SK-N-SH (cell line): ENCODE data around the gene TSSK6. TPM values are rescaled to one million over a fixed set of nuclear protein-coding genes. Genes with fewer than 3 reads are reported as not detected.

ENCODE experiments used
- CTCF ChIA-PET: fragments of 300-600, 350-600 bp; formaldehyde crosslinking; extraction: SDS; loops from one replicate; lab custom pipeline; 2021; lab: Yijun Ruan, JAX
- POLR2A ChIA-PET: fragments of 350-600 bp; sonication (Branson Sonifier 250); formaldehyde crosslinking; extraction: SDS; loops from one replicate; lab custom pipeline; 2020; ENCODE audit warnings: antibody characterized with exemption, inconsistent platforms; lab: Yijun Ruan, JAX
- DNase-seq: peaks from one replicate; pipeline ENCODE4 v3.0.0; 2012
- H2AFZ ChIP-seq: fragments of 200-600 bp; sonication (generic); 2 replicates; pipeline ENCODE4 v1.8.1; 2016; ENCODE audit warnings: antibody characterized with exemption, mild to moderate bottlenecking, low read depth
- H3F3A ChIP-seq: fragments of 200-600 bp; sonication (generic); replicated peaks from 2 replicates; pipeline ENCODE3; 2016; ENCODE audit warnings: antibody characterized with exemption, mild to moderate bottlenecking; ENCODE audit not compliant: insufficient read depth
- H3K27ac ChIP-seq, 2 experiments: fragments of 200-500 bp in 1 of 2; fragments of 200-600 bp in 1 of 2; sonication (Bioruptor generic) in 1 of 2; sonication (generic), shearing (Covaris generic) in 1 of 2; 2 replicates each; pipeline versions ENCODE4 v1.5.1 to v1.6.1; 2014 to 2016; ENCODE audit warnings: low read depth in 2 of 2, inconsistent platforms in 1 of 2, low read length in 1 of 2, mild to moderate bottlenecking in 1 of 2, mixed read lengths in 1 of 2
- H3K27me3 ChIP-seq: fragments of 200-600 bp; sonication (generic), shearing (Covaris generic); 2 replicates; pipeline ENCODE4 v1.6.1; 2016; ENCODE audit warnings: mixed run types; ENCODE audit not compliant: insufficient read depth
- H3K36me3 ChIP-seq, 2 experiments: fragments of 200-500 bp in 1 of 2; fragments of 200-600 bp in 1 of 2; sonication (Bioruptor generic) in 1 of 2; sonication (generic) in 1 of 2; replicated peaks in 1 of 2; 2 replicates each; pipeline versions ENCODE3 to v1.5.1; 2014 to 2016; ENCODE audit warnings: low read length in 1 of 2, mild to moderate bottlenecking in 1 of 2; ENCODE audit not compliant: insufficient read depth in 2 of 2, control insufficient read depth in 1 of 2
- H3K4me1 ChIP-seq, 2 experiments: fragments of 200-500 bp in 1 of 2; fragments of 200-600 bp in 1 of 2; sonication (Bioruptor generic) in 1 of 2; sonication (generic), shearing (Covaris generic) in 1 of 2; 2 replicates each; pipeline versions ENCODE4 v1.5.1 to v1.6.1; 2014 to 2016; ENCODE audit warnings: low read depth in 1 of 2, low read length in 1 of 2, mixed run types in 1 of 2; ENCODE audit not compliant: insufficient read depth in 2 of 2, control insufficient read depth in 1 of 2
- H3K4me2 ChIP-seq: fragments of 200-600 bp; sonication (generic), shearing (Covaris generic); 2 replicates; pipeline ENCODE4 v1.6.1; 2017; ENCODE audit warnings: mixed run types
- H3K4me3 ChIP-seq, 2 experiments: fragments of 200-500 bp in 1 of 2; fragments of 200-600 bp in 1 of 2; sonication (Bioruptor generic) in 1 of 2; sonication (generic), shearing (Covaris generic) in 1 of 2; 2 replicates each; pipeline versions ENCODE4 v1.5.1 to v1.8.1; 2014 to 2016; ENCODE audit warnings: low read depth in 2 of 2, inconsistent platforms in 1 of 2, low read length in 1 of 2, mild to moderate bottlenecking in 1 of 2, mixed read lengths in 1 of 2, moderate library complexity in 1 of 2
- H3K79me2 ChIP-seq: fragments of 200-600 bp; sonication (generic); 2 replicates; pipeline ENCODE4 v1.8.1; 2017; ENCODE audit warnings: mild to moderate bottlenecking; ENCODE audit not compliant: insufficient read depth
- H3K9ac ChIP-seq: fragments of 200-600 bp; sonication (generic); 2 replicates; pipeline ENCODE4 v1.6.1; 2017; ENCODE audit warnings: mixed run types
- H3K9me2 ChIP-seq: fragments of 200-600 bp; sonication (generic); 2 replicates; pipeline ENCODE4 v1.6.1; 2017; ENCODE audit warnings: mixed run types
- H3K9me3 ChIP-seq: fragments of 200-600 bp; sonication (generic); 2 replicates; pipeline ENCODE4 v1.6.1; 2017; ENCODE audit warnings: mixed run types, mild to moderate bottlenecking, moderate library complexity
- H4K20me1 ChIP-seq: fragments of 200-600 bp; sonication (generic); 2 replicates; pipeline ENCODE4 v1.6.1; 2017; ENCODE audit warnings: mild to moderate bottlenecking, mixed run types; ENCODE audit not compliant: insufficient read depth
- ELF1 ChIP-seq: IDR thresholded peaks from 2 replicates; pipeline ENCODE4 v1.4.0; 2012
- EP300 ChIP-seq, 2 experiments: IDR thresholded peaks; 2 replicates each; pipeline versions ENCODE4 v1.4.0 to v1.6.1; 2012; ENCODE audit warnings: borderline replicate concordance in 1 of 2, low read depth in 1 of 2, low read length in 1 of 2
- EZH2phosphoT487 ChIP-seq: fragments of 200-600 bp; sonication (generic); IDR thresholded peaks from 2 replicates; pipeline ENCODE4 v1.6.1; 2017; ENCODE audit warnings: low read depth, mixed run types, mild to moderate bottlenecking, antibody characterized with exemption, moderate library complexity, borderline replicate concordance
- FOSL2 ChIP-seq: IDR thresholded peaks from 2 replicates; pipeline ENCODE4 v1.4.0; 2012; ENCODE audit warnings: low read depth, mild to moderate bottlenecking, moderate library complexity, borderline replicate concordance
- FOXM1 ChIP-seq: IDR thresholded peaks from 2 replicates; pipeline ENCODE4 v1.4.0; 2012; ENCODE audit warnings: low read depth, mild to moderate bottlenecking
- GABPA ChIP-seq: IDR thresholded peaks from 2 replicates; pipeline ENCODE4 v1.4.0; 2012; ENCODE audit warnings: low read depth, mild to moderate bottlenecking
- JUND ChIP-seq: IDR thresholded peaks from 2 replicates; pipeline ENCODE4 v1.4.0; 2012
- MAX ChIP-seq: IDR thresholded peaks from 2 replicates; pipeline ENCODE4 v1.4.0; 2012; ENCODE audit warnings: low read depth
- MXI1 ChIP-seq: IDR thresholded peaks from 2 replicates; pipeline ENCODE4 v1.6.1; 2012; ENCODE audit warnings: mild to moderate bottlenecking, low read depth, low read length, improper control_type of control experiment
- PBX3 ChIP-seq: IDR thresholded peaks from 2 replicates; pipeline ENCODE4; 2012
- POLR2AphosphoS5 ChIP-seq: IDR thresholded peaks from 2 replicates; pipeline ENCODE4 v1.6.1; 2012; ENCODE audit warnings: low read depth, low read length
- RAD21 ChIP-seq: IDR thresholded peaks from 2 replicates; pipeline ENCODE4 v1.6.1; 2012; ENCODE audit warnings: mild to moderate bottlenecking, low read length
- RCOR1 ChIP-seq: fragments of 150-350 bp; IDR thresholded peaks from 2 replicates; pipeline ENCODE4 v1.6.1; 2017; ENCODE audit warnings: antibody characterized with exemption, low read length
- REST ChIP-seq: IDR thresholded peaks from 2 replicates; pipeline ENCODE4 v1.6.1; 2012; ENCODE audit warnings: mild to moderate bottlenecking, low read depth, low read length, moderate library complexity
- RXRA ChIP-seq: IDR thresholded peaks from 2 replicates; pipeline ENCODE4 v1.4.0; 2012; ENCODE audit warnings: low read depth, mild to moderate bottlenecking, borderline replicate concordance
- SIN3A ChIP-seq: IDR thresholded peaks from 2 replicates; pipeline ENCODE4 v1.6.1; 2012; ENCODE audit warnings: low read depth, mild to moderate bottlenecking, low read length, moderate library complexity, borderline replicate concordance
- SMC3 ChIP-seq: IDR thresholded peaks from 2 replicates; pipeline ENCODE4 v1.6.1; 2012; ENCODE audit warnings: low read depth, low read length, improper control_type of control experiment
- TEAD4 ChIP-seq: IDR thresholded peaks from 2 replicates; pipeline ENCODE4 v1.4.0; 2012; ENCODE audit warnings: mild to moderate bottlenecking, borderline replicate concordance; ENCODE audit not compliant: insufficient read depth
- USF1 ChIP-seq: IDR thresholded peaks from 2 replicates; pipeline ENCODE4 v1.4.0; 2012; ENCODE audit warnings: low read depth, borderline replicate concordance
- YY1 ChIP-seq: IDR thresholded peaks from 2 replicates; pipeline ENCODE4 v1.4.0; 2012; ENCODE audit warnings: low read depth, mild to moderate bottlenecking
- WGBS: methylation state at CpG from one replicate; pipeline ENCODE4 v1.1.6; 2017; ENCODE audit warnings: low lambda C conversion rate; 5-methylcytosine and 5-hydroxymethylcytosine counted together
- polyA plus RNA-seq, 3 experiments: library from polyadenylated mRNA; depleted of rRNA; stranded (reverse); fragments of >200 nt; gene quantifications; 2 replicates each; pipeline ENCODE4 v1.2.3, GENCODE V29; 2012
- TF ChIP-seq, protein P1 (sequence below): IDR thresholded peaks from 2 replicates; pipeline ENCODE4 v1.4.0; 2012; ENCODE audit warnings: low read depth, borderline replicate concordance

Gene TSSK6
- polyA plus RNA-seq, 1 of the 3 experiments (the other 2 are of a cell fraction), result 3.1 TPM

DNA sequence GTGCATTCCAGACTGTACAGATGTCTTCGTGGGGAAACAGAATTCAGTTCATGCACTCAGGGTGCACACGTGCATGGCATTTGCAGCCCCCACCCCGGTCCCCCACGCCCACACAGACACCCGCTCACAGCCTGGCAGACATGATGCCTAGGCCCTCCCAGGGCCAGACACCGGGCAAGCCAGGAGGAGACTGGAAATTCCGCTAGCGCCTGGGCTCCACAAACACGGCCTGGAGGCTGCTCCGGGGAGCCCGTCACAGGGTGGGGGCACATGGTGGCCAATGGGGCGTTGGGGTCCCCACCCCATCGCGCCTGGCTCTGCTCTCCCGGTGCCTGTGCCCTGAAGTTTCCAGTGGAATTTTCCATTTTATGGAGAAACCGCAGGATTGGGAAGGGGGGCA, 26.3 kb upstream of the TSSK6 start (continued):
- TF ChIP-seq RAD21 (no peak), PBX3 (no peak)

DNA sequence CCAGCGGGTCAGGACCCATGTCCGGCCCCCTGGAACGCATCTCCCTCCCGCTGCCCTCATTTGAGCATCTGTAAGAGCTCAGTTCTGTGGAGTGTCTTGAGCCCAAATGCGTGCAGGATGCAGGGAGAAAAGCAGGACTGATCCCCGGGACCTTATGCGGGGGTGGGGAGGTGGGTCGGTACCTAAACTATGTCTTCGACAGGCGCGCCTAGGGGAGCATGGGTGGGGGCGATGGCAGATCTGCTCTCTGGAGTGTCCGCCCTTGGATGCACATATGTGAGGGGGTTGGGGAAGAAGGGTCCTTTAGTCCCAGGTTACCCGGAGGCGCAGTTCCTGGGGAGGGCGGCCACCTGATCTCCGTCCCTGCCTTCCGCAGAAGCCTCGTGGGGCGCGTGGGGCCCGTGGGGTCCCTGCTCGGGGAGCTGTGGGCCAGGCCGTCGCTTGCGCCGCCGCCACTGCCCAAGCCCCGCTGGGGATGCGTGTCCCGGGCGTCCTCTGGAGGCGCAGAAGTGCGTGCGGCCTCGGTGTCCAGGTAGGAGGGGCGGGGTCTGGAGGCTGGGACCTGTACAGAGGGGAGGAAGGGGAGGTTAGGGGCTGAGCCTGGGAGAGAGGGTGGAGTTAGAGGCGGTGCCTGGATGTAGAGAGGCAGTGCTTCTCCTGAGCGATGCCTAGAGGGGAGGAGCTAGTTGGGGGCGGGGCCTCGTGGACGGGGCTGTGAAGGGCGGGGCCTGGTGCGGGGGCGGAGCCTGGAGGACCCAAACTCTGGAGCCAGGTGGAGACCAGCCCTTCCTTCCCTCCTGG, 25.6 kb upstream of the TSSK6 start:
- POLR2A ChIA-PET, result interaction anchor here (1.3 kb wide), 1 partner anchor 12 kb away, joined by 5 read pairs; no protein-coding TSS in a partner anchor
- DNase-seq, result peak; percentile 97
- CTCF ChIA-PET, result interaction anchor here (1.3 to 15.3 kb wide), 2 partner anchors 9 to 13 kb away, joined by 9 to 258 read pairs; no protein-coding TSS in a partner anchor
- TF ChIP-seq POLR2AphosphoS5, result no peak
- no peak for TF ChIP-seq MAX
- no peak for TF ChIP-seq ELF1
- TF ChIP-seq USF1, result no peak
- TF ChIP-seq FOXM1, result no peak
- no peak for TF ChIP-seq RCOR1
- no peak for TF ChIP-seq JUND
- TF ChIP-seq SMC3, result no peak
- no peak for TF ChIP-seq GABPA
- TF ChIP-seq FOSL2, result no peak
- no peak for TF ChIP-seq PBX3
- no peak for TF ChIP-seq SIN3A
- no peak for TF ChIP-seq EP300 (IDR thresholded peaks at IDR 0.05; ENCODE audit: borderline replicate concordance in 1 of 2, low read depth in 1 of 2, low read length in 1 of 2)
- TF ChIP-seq YY1, result no peak
- TF ChIP-seq RXRA, result no peak
- no peak for TF ChIP-seq TEAD4
- no peak for TF ChIP-seq MXI1
- TF ChIP-seq, protein P1, sequence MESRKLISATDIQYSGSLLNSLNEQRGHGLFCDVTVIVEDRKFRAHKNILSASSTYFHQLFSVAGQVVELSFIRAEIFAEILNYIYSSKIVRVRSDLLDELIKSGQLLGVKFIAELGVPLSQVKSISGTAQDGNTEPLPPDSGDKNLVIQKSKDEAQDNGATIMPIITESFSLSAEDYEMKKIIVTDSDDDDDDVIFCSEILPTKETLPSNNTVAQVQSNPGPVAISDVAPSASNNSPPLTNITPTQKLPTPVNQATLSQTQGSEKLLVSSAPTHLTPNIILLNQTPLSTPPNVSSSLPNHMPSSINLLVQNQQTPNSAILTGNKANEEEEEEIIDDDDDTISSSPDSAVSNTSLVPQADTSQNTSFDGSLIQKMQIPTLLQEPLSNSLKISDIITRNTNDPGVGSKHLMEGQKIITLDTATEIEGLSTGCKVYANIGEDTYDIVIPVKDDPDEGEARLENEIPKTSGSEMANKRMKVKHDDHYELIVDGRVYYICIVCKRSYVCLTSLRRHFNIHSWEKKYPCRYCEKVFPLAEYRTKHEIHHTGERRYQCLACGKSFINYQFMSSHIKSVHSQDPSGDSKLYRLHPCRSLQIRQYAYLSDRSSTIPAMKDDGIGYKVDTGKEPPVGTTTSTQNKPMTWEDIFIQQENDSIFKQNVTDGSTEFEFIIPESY, result no peak
- TF ChIP-seq REST, result no peak
- no peak for TF ChIP-seq EZH2phosphoT487
- no peaks in the 10 kb centered on the region for H3K27me3 ChIP-seq
- no peak overlapping the region for H3K27ac ChIP-seq
- H3K9ac ChIP-seq, result no peak overlapping the region
- H3K4me1 ChIP-seq, result peaks cover 0 to 23% of the 10 kb centered on the region in 2 experiments; a peak in 1 of 4 replicates
- no peaks in the 10 kb centered on the region for H3F3A ChIP-seq
- no peaks in the 10 kb centered on the region for H3K9me2 ChIP-seq
- H2AFZ ChIP-seq, result no peak overlapping the region
- no peaks in the 10 kb centered on the region for H4K20me1 ChIP-seq
- no peaks in the 10 kb centered on the region for H3K79me2 ChIP-seq
- H3K36me3 ChIP-seq, result no peaks in the 10 kb centered on the region
- peak overlapping the region; percentile 47; the same call in 1 of the 2 replicates for H3K4me2 ChIP-seq
- H3K4me3 ChIP-seq, result peak overlapping the region in 1 of 2 experiments; percentile 34; a peak in 2 of 4 replicates
- no peaks in the 10 kb centered on the region for H3K9me3 ChIP-seq
- WGBS, result 10% methylated on average over 26 of the region's 45 CpGs
